ENCODE measurements around the gene ITPK1. TPM values are rescaled to one million over a fixed set of nuclear protein-coding genes. Genes with fewer than 3 reads are reported as not detected.

ITPK1 gene
- total RNA-seq, 1 experiment from 2014 or later = 66.2 TPM

DNA sequence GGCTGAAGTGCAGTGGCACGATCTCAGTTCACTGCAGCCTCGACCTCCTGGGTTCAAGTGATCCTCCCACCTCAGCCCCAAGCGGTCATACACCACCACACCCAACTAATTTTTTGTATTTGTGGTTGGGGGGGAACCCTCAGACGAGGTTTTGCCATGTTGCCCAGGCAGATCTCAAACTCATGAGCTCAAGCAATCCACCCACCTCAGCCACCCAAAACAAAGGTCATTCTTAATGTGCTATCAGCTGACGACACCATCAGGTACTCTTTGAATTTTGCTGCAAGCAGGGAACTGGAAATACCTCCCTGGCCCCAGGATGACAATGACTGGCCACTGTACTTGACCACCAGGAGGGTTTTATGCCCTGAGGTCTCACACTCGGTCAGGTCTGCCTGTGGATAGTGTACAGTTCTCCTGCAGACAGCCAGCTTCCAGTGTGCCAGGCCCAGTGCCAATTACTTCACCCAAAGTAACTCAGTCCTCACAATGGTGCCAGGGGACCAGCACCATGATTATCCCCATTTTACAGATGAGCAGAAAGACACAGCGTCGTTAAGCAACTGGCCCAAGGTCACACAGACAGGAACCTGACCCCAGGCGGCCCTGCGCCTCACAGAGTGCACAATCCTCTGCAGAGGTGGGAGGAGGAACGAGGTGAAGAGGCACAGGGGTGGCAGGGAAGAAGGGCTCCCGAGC lies 42.9 kb downstream of the ITPK1 start:
- Histone ChIP-seq H3K79me2 (ENCODE audit: low read length) (peaks cover under 1% of the 10 kb centered on the region; the same call in 1 of the 2 replicates), H3K27me3 (ENCODE audit: low read length) (no peaks in the 10 kb centered on the region), H3K4me3 (ENCODE audit: low read length) (no peak overlapping the region), H3K9me2 (replicated peaks; ENCODE audit: low read length) (no peaks in the 10 kb centered on the region), H3F3A (ENCODE audit: low read length, unreplicated experiment) (no peaks in the 10 kb centered on the region), H3K36me3 (ENCODE audit: low read depth, low read length) (no peaks in the 10 kb centered on the region), H3K4me1 (ENCODE audit: insufficient read depth, low read length) (peaks cover 6% of the 10 kb centered on the region; the same call in 1 of the 2 replicates), H3K4me2 (ENCODE audit: low read length) (no peak overlapping the region), H4K20me1 (ENCODE audit: low read length) (no peaks in the 10 kb centered on the region), H3K9ac (ENCODE audit: low read length) (no peak overlapping the region), H3K27ac (ENCODE audit: low read length) (no peak overlapping the region), H3K9me3 (ENCODE audit: low read length) (no peaks in the 10 kb centered on the region), H2AFZ (ENCODE audit: low read length) (no peak overlapping the region)
- TF ChIP-seq EZH2phosphoT487 (IDR thresholded peaks at IDR 0.05; ENCODE audit: borderline replicate concordance, low read length) (no peak), EZH2 (IDR thresholded peaks at IDR 0.05; ENCODE audit: low read length, unreplicated experiment) (no peak)
- TF ChIP-seq, protein P1, sequence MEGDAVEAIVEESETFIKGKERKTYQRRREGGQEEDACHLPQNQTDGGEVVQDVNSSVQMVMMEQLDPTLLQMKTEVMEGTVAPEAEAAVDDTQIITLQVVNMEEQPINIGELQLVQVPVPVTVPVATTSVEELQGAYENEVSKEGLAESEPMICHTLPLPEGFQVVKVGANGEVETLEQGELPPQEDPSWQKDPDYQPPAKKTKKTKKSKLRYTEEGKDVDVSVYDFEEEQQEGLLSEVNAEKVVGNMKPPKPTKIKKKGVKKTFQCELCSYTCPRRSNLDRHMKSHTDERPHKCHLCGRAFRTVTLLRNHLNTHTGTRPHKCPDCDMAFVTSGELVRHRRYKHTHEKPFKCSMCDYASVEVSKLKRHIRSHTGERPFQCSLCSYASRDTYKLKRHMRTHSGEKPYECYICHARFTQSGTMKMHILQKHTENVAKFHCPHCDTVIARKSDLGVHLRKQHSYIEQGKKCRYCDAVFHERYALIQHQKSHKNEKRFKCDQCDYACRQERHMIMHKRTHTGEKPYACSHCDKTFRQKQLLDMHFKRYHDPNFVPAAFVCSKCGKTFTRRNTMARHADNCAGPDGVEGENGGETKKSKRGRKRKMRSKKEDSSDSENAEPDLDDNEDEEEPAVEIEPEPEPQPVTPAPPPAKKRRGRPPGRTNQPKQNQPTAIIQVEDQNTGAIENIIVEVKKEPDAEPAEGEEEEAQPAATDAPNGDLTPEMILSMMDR (conservative IDR thresholded peaks at IDR 0.05; ENCODE audit: low read depth, low read length) = no peak
- intact Hi-C loops (cut with micrococcal nuclease) = no loop called here
- CTCF ChIA-PET = no interaction called here
- BruUV-seq (replicated peaks) = no TSS peak
- ATAC-seq (no peak), DNase-seq (no peak)
- POLR2A ChIA-PET (ENCODE audit: unreplicated experiment) = no interaction called here

DNA sequence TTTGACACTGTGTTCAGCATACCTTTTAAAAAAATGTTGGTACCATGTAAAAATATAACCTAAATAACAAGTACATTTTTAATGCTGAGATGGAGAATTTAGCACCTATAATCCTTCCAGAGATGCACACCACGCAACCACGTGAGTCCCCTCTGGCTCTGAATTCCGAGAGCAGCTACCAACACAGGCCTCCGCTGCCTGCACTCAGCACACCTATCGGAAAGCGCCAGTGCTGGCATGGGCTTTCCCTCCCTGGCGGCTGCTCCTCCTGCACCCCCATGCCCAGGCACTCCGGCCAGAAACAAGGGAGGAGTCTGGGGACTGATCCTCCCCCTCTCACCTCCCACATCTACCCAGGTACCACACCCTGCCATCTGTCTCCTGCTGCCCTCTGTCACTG lies 47.0 kb downstream of the ITPK1 start:
- ATAC-seq (no peak), DNase-seq (no peak)
- H3K9me3 ChIP-seq (ENCODE audit: low read length) = no peaks in the 10 kb centered on the region
- H3K4me3 ChIP-seq (ENCODE audit: low read length) = no peak overlapping the region
- intact Hi-C loops (cut with micrococcal nuclease) = no loop called here
- no peak overlapping the region for H2AFZ ChIP-seq (ENCODE audit: low read length)
- no peaks in the 10 kb centered on the region for H3K36me3 ChIP-seq (ENCODE audit: low read depth, low read length)
- TF ChIP-seq, protein P1 (conservative IDR thresholded peaks at IDR 0.05; ENCODE audit: low read depth, low read length) = no peak
- TF ChIP-seq EZH2phosphoT487 (IDR thresholded peaks at IDR 0.05; ENCODE audit: borderline replicate concordance, low read length) (no peak), EZH2 (IDR thresholded peaks at IDR 0.05; ENCODE audit: low read length, unreplicated experiment) (no peak)
- H3K79me2 ChIP-seq (ENCODE audit: low read length) = no peaks in the 10 kb centered on the region
- no peak overlapping the region for H3K9ac ChIP-seq (ENCODE audit: low read length)
- ChIA-PET POLR2A (ENCODE audit: unreplicated experiment) (no interaction called here), CTCF (no interaction called here)
- no TSS peak for BruUV-seq (replicated peaks)
- no peaks in the 10 kb centered on the region for H3K9me2 ChIP-seq (replicated peaks; ENCODE audit: low read length)
- no peaks in the 10 kb centered on the region for H3K27me3 ChIP-seq (ENCODE audit: low read length)
- no peak overlapping the region for H3K27ac ChIP-seq (ENCODE audit: low read length)
- H3F3A ChIP-seq (ENCODE audit: low read length, unreplicated experiment) = no peaks in the 10 kb centered on the region
- no peaks in the 10 kb centered on the region for H4K20me1 ChIP-seq (ENCODE audit: low read length)
- H3K4me2 ChIP-seq (ENCODE audit: low read length) = no peak overlapping the region
- peaks cover 6% of the 10 kb centered on the region; the same call in 1 of the 2 replicates for H3K4me1 ChIP-seq (ENCODE audit: insufficient read depth, low read length)

DNA sequence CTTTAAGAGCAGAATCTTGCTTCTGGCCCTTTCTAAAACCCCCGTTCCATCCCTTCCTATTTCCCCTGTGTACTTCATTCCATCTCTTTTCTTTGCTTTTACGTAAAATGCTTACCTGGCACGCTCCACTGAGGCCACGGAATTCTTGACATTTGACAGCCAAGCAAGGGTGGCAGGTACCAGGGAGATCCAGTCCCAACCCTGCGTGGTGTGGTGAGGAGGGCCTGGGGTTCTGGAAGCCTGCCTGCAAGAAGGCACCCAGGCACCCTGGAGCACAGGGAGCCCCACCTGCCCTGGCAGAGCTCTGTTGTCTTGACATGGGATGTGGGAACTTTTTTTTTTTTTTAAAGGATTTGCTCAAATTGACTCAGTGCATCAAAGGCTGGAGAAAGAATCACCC lies 48.6 kb downstream of the ITPK1 start:
- Histone ChIP-seq H3K36me3 (ENCODE audit: low read depth, low read length) (no peaks in the 10 kb centered on the region), H3K9ac (ENCODE audit: low read length) (no peak overlapping the region), H3K27ac (ENCODE audit: low read length) (no peak overlapping the region), H3F3A (ENCODE audit: low read length, unreplicated experiment) (no peaks in the 10 kb centered on the region), H3K4me2 (ENCODE audit: low read length) (no peak overlapping the region), H3K9me3 (ENCODE audit: low read length) (no peaks in the 10 kb centered on the region), H3K9me2 (replicated peaks; ENCODE audit: low read length) (no peaks in the 10 kb centered on the region), H3K4me3 (ENCODE audit: low read length) (no peak overlapping the region), H3K4me1 (ENCODE audit: insufficient read depth, low read length) (no peaks in the 10 kb centered on the region), H2AFZ (ENCODE audit: low read length) (no peak overlapping the region), H3K79me2 (ENCODE audit: low read length) (no peaks in the 10 kb centered on the region), H4K20me1 (ENCODE audit: low read length) (no peaks in the 10 kb centered on the region), H3K27me3 (ENCODE audit: low read length) (no peaks in the 10 kb centered on the region)
- POLR2A ChIA-PET (ENCODE audit: unreplicated experiment) = no interaction called here
- no peak for DNase-seq
- no peak for ATAC-seq
- TF ChIP-seq, protein P1 (conservative IDR thresholded peaks at IDR 0.05; ENCODE audit: low read depth, low read length) = no peak
- TF ChIP-seq EZH2 (IDR thresholded peaks at IDR 0.05; ENCODE audit: low read length, unreplicated experiment) (no peak), EZH2phosphoT487 (IDR thresholded peaks at IDR 0.05; ENCODE audit: borderline replicate concordance, low read length) (no peak)
- no TSS peak for BruUV-seq (replicated peaks)
- CTCF ChIA-PET = no interaction called here
- intact Hi-C loops (cut with micrococcal nuclease) = no loop called here

Measured in PC-3 (cell line).